Spleen (tissue), 7 donors: ENCODE results near the gene GNMT.
A peak's percentile ranks its signal among the peaks of the same experiment; 100 is the strongest.

Experiments
- CTCF ChIP-seq, 11 experiments: fragments of 200-600 bp in 7 of 11; fragments of 450-650 bp in 4 of 11; sonication (generic) in 4 of 11; IDR thresholded peaks in 8 of 11; conservative IDR thresholded peaks in 3 of 11; 1 replicate in 7 of 11; 2 replicates in 4 of 11; pipeline versions ENCODE4 v1.4.0 to v1.8.0; 2016 to 2021; ENCODE audit warnings: antibody characterized with exemption in 11 of 11, inconsistent platforms in 4 of 11, mild to moderate bottlenecking in 1 of 11
- POLR2AphosphoS5 ChIP-seq, 3 donors: sonication (generic); formaldehyde crosslinking; IDR thresholded peaks; one replicate each; pipeline ENCODE4 v1.5.1; 2017; ENCODE audit warnings: antibody characterized with exemption in 3 of 3
- donor health status: DM: no; HTN: no; CAD: no; lungs with moderate emphysema.
- donor health status: DM: no; HTN: no; CAD: no.
- donor health status: DM: no; HTN: no; CAD: no.

- TF ChIP-seq CTCF (IDR thresholded peaks at IDR 0.05 in 8 of 11, conservative IDR thresholded peaks at IDR 0.05 in 3 of 11) (no peak), POLR2AphosphoS5 (IDR thresholded peaks at IDR 0.05) (peak; percentile 24 to 78 (median 62))
These were observed at the start of gene GNMT for GRCh38 chr6:42960243-42961019.
